ENCODE data around the gene SLC66A2.
A peak's percentile ranks its signal among the peaks of the same experiment; 100 is the strongest.

The SLC66A2 gene

GRCh38 chr18:79877163-79878091, 74.0 kb downstream of the SLC66A2 start:
- peak in 1 of 2 experiments; percentile 18 for DNase-seq (ENCODE audit: low read depth in 1 of 2, low spot score in 1 of 2)
- no peak for TF ChIP-seq JUND (IDR thresholded peaks at IDR 0.05; ENCODE audit: low read depth)
- in situ Hi-C loops (cut with HindIII; ENCODE audit: low pct_unique_long_range_greater_than_20kb, low sequenced_read_pairs), result no loop called here

- DNase-seq (ENCODE audit: low read depth in 1 of 2, low spot score in 1 of 2), result peak in 1 of 2 experiments; percentile 41
These were observed 75.0 kb downstream of the SLC66A2 start for GRCh38 chr18:79876497-79876896.

GRCh38 chr18:79875931-79876461, 75.5 kb downstream of the SLC66A2 start:
- in situ Hi-C loops (cut with HindIII; ENCODE audit: low pct_unique_long_range_greater_than_20kb, low sequenced_read_pairs), result no loop called here
- no peak for TF ChIP-seq JUND (IDR thresholded peaks at IDR 0.05; ENCODE audit: low read depth)
- no peak for DNase-seq (ENCODE audit: low read depth in 1 of 2, low spot score in 1 of 2)

More at GRCh38 chr18:79876497-79876896, 75.0 kb downstream of the SLC66A2 start:
- TF ChIP-seq JUND (IDR thresholded peaks at IDR 0.05; ENCODE audit: low read depth), result no peak
- in situ Hi-C loops (cut with HindIII; ENCODE audit: low pct_unique_long_range_greater_than_20kb, low sequenced_read_pairs), result no loop called here

GRCh38 chr18:79875531-79875919, 75.9 kb downstream of the SLC66A2 start:
- no peak for TF ChIP-seq JUND (IDR thresholded peaks at IDR 0.05; ENCODE audit: low read depth)
- in situ Hi-C loops (cut with HindIII; ENCODE audit: low pct_unique_long_range_greater_than_20kb, low sequenced_read_pairs), result no loop called here
- no peak for DNase-seq (ENCODE audit: low read depth in 1 of 2, low spot score in 1 of 2)

GRCh38 chr18:79874553-79875530, 76.6 kb downstream of the SLC66A2 start:
- no peak for TF ChIP-seq JUND (IDR thresholded peaks at IDR 0.05; ENCODE audit: low read depth)
- no peak for DNase-seq (ENCODE audit: low read depth in 1 of 2, low spot score in 1 of 2)
- in situ Hi-C loops (cut with HindIII; ENCODE audit: low pct_unique_long_range_greater_than_20kb, low sequenced_read_pairs), result no loop called here

- in situ Hi-C loops (cut with HindIII; ENCODE audit: low pct_unique_long_range_greater_than_20kb, low sequenced_read_pairs), result no loop called here
- TF ChIP-seq JUND (IDR thresholded peaks at IDR 0.05; ENCODE audit: low read depth), result no peak
These were observed 77.9 kb downstream of the SLC66A2 start for GRCh38 chr18:79873449-79874110.

GRCh38 chr18:79872527-79873444, 78.7 kb downstream of the SLC66A2 start:
- in situ Hi-C loops (cut with HindIII; ENCODE audit: low pct_unique_long_range_greater_than_20kb, low sequenced_read_pairs), result no loop called here
- DNase-seq (ENCODE audit: low read depth in 1 of 2, low spot score in 1 of 2), result no peak
- no peak for TF ChIP-seq JUND (IDR thresholded peaks at IDR 0.05; ENCODE audit: low read depth)

More at GRCh38 chr18:79873449-79874110, 77.9 kb downstream of the SLC66A2 start:
- DNase-seq (ENCODE audit: low read depth in 1 of 2, low spot score in 1 of 2), result no peak

- TF ChIP-seq JUND (IDR thresholded peaks at IDR 0.05; ENCODE audit: low read depth), result no peak
- DNase-seq (ENCODE audit: low read depth in 1 of 2, low spot score in 1 of 2), result no peak
- in situ Hi-C loops (cut with HindIII; ENCODE audit: low pct_unique_long_range_greater_than_20kb, low sequenced_read_pairs), result no loop called here
These were observed 79.9 kb downstream of the SLC66A2 start for GRCh38 chr18:79871481-79872091.

GRCh38 chr18:79871026-79871390, 80.4 kb downstream of the SLC66A2 start:
- TF ChIP-seq JUND (IDR thresholded peaks at IDR 0.05; ENCODE audit: low read depth), result no peak
- DNase-seq (ENCODE audit: low read depth in 1 of 2, low spot score in 1 of 2), result no peak
- in situ Hi-C loops (cut with HindIII; ENCODE audit: low pct_unique_long_range_greater_than_20kb, low sequenced_read_pairs), result no loop called here

- TF ChIP-seq JUND (IDR thresholded peaks at IDR 0.05; ENCODE audit: low read depth), result no peak
- no peak for DNase-seq (ENCODE audit: low read depth in 1 of 2, low spot score in 1 of 2)
- in situ Hi-C loops (cut with HindIII; ENCODE audit: low pct_unique_long_range_greater_than_20kb, low sequenced_read_pairs), result no loop called here
These were observed 81.0 kb downstream of the SLC66A2 start for GRCh38 chr18:79870301-79871025.
